DMS53 (cell line): ENCODE results near the gene SLC9B1.
"Not testable (repeated sequence)": the region's sequence is repeated elsewhere in the genome, so short reads cannot be mapped to it uniquely, and the experiment has no call there.

Experiments
- DNase-seq: peaks from one replicate; lab custom pipeline; 2025; lab: John Stamatoyannopoulos, UW

SLC9B1 gene

GRCh38 chr4:103011378-103012025 is 8.0 kb downstream of the SLC9B1 start:
- DNase-seq, result no peak

- no peak for DNase-seq
Observed at GRCh38 chr4:103010804-103011203, 8.7 kb downstream of the SLC9B1 start.

- peak; percentile 70 for DNase-seq
Observed at GRCh38 chr4:103008875-103009729, 10.4 kb downstream of the SLC9B1 start.

GRCh38 chr4:103002551-103002950 is 17.0 kb downstream of the SLC9B1 start:
- no peak for DNase-seq

GRCh38 chr4:102994803-102995202 is 24.7 kb downstream of the SLC9B1 start:
- no peak for DNase-seq

GRCh38 chr4:102993985-102994384 is 25.5 kb downstream of the SLC9B1 start:
- DNase-seq, result not testable (repeated sequence)

- no peak for DNase-seq
Observed at GRCh38 chr4:102988429-102989020, 31.0 kb downstream of the SLC9B1 start.

GRCh38 chr4:102981005-102981404 is 38.5 kb downstream of the SLC9B1 start:
- DNase-seq, result no peak

- not testable (repeated sequence) for DNase-seq
Observed at GRCh38 chr4:102961813-102962212, 57.7 kb downstream of the SLC9B1 start.

- DNase-seq, result no peak
Observed at GRCh38 chr4:102959496-102959895, 60.0 kb downstream of the SLC9B1 start.

GRCh38 chr4:102945066-102945465 is 74.4 kb downstream of the SLC9B1 start:
- no peak for DNase-seq

GRCh38 chr4:102938063-102938462 is 81.4 kb downstream of the SLC9B1 start:
- not testable (repeated sequence) for DNase-seq

GRCh38 chr4:102935716-102936115 is 83.8 kb downstream of the SLC9B1 start:
- DNase-seq, result no peak

GRCh38 chr4:102919697-102920096 is 99.8 kb downstream of the SLC9B1 start:
- DNase-seq, result peak; percentile 57

GRCh38 chr4:102918859-102919258 is 100.6 kb downstream of the SLC9B1 start:
- no peak for DNase-seq

GRCh38 chr4:102901804-102902203 is 117.7 kb downstream of the SLC9B1 start:
- DNase-seq, result no peak

- DNase-seq, result peak; percentile 36
Observed at GRCh38 chr4:102897610-102898009, 121.9 kb downstream of the SLC9B1 start.

GRCh38 chr4:102896547-102896946 is 123.0 kb downstream of the SLC9B1 start:
- DNase-seq, result not testable (repeated sequence)

GRCh38 chr4:102889866-102890265 is 129.6 kb downstream of the SLC9B1 start:
- peak; percentile 42 for DNase-seq

GRCh38 chr4:102888570-102888969 is 130.9 kb downstream of the SLC9B1 start:
- DNase-seq, result not testable (repeated sequence)

- no peak for DNase-seq
Observed at GRCh38 chr4:102883278-102883677, 136.2 kb downstream of the SLC9B1 start.

- no peak for DNase-seq
Observed at GRCh38 chr4:102881343-102881742, 138.2 kb downstream of the SLC9B1 start.

- DNase-seq, result no peak
Observed at GRCh38 chr4:102878901-102879300, 140.6 kb downstream of the SLC9B1 start.
